ENCODE measurements around the gene NFKB1. TPM values are rescaled to one million over a fixed set of nuclear protein-coding genes. Genes with fewer than 3 reads are reported as not detected.

Gene NFKB1
- total and polyA plus RNA-seq, 9 donors: 18.6 to 45.0 (median 36.6) TPM

- Histone ChIP-seq H3K36me3 (no peaks in the 10 kb centered on the region), H3K4me3 (no peak overlapping the region), H3K4me1 (ENCODE audit: insufficient read depth) (peaks cover 5% of the 10 kb centered on the region), H3K27me3 (no peaks in the 10 kb centered on the region), H3K27ac (no peak overlapping the region), H3K9me3 (no peaks in the 10 kb centered on the region)
- DNase-seq: no peak
- intact Hi-C loops (cut with DNase I): no loop called here
- WGBS, 3 donors: 88 to 91% (median 90%) methylated on average over 5 of the region's 5 CpGs
- TF ChIP-seq CTCF (IDR thresholded peaks at IDR 0.05) (no peak), EP300 (IDR thresholded peaks at IDR 0.05) (no peak), POLR2A (IDR thresholded peaks at IDR 0.05) (no peak)
Observed at GRCh38 chr4:102525097-102525496, 23.9 kb downstream of the NFKB1 start.

DNA sequence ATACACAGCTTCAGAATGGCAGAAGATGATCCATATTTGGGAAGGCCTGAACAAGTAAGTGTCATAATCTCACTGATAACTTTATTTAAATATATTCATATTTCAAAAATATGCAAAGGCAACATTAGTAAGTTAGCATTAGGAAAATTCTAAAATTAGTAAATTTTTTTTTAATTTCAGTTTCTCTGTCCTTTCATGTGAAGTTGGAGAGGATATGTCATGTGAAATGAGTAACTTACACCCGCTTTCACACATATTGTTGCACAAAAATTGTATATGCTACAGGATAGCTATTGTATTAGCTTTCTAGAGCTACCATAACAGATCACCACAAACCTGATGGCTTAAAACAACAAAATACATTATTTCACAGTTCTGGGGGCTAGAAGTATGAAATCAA lies 24.3 kb downstream of the NFKB1 start:
- Histone ChIP-seq H3K9me3 (no peaks in the 10 kb centered on the region), H3K27ac (no peak overlapping the region), H3K27me3 (no peaks in the 10 kb centered on the region), H3K36me3 (no peaks in the 10 kb centered on the region), H3K4me3 (no peak overlapping the region), H3K4me1 (ENCODE audit: insufficient read depth) (peaks cover 5% of the 10 kb centered on the region)
- 97 to 100% (median 97%) methylated on average over 1 of the region's 1 CpG for WGBS, 3 donors
- TF ChIP-seq CTCF (IDR thresholded peaks at IDR 0.05) (no peak), POLR2A (IDR thresholded peaks at IDR 0.05) (no peak), EP300 (IDR thresholded peaks at IDR 0.05) (no peak)
- intact Hi-C loops (cut with DNase I): no loop called here
- DNase-seq: no peak

- no peak for DNase-seq
- intact Hi-C loops (cut with DNase I): no loop called here
- Histone ChIP-seq H3K9me3 (no peaks in the 10 kb centered on the region), H3K27me3 (no peaks in the 10 kb centered on the region), H3K36me3 (no peaks in the 10 kb centered on the region), H3K4me1 (ENCODE audit: insufficient read depth) (peaks cover 5% of the 10 kb centered on the region), H3K27ac (no peak overlapping the region), H3K4me3 (no peak overlapping the region)
- 90 to 96% (median 93%) methylated on average over 4 of the region's 4 CpGs for WGBS, 3 donors
- TF ChIP-seq CTCF (IDR thresholded peaks at IDR 0.05) (no peak), EP300 (IDR thresholded peaks at IDR 0.05) (no peak), POLR2A (IDR thresholded peaks at IDR 0.05) (no peak)
Observed at GRCh38 chr4:102526532-102526931, 25.4 kb downstream of the NFKB1 start.

DNA sequence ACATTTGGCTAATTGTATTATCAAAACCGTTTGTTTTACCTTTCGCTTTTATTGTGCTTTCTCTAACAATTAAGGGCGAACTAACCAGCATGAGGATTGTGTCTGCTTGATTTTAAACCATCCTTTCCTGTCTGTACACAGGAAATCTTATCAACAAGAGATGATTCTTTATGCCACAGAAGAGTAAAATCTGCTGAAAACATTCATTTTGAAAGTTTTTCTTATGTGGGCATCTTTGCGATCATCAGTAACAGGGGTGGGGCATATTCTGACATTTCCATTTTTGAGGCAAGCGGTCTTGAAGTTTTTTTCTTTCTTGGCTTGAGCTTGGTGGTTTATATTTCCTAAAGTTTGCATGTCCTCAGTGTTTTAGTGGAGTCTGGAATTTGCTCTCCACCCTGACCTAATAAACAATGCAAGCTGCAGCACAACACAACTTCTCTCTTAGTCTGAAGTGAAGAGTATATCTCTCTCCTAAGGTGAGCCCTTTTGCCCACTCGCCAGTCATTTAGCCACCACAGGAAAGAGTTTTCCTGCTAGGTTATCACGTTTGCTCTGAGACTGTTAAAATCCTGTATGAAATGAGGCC lies 26.6 kb downstream of the NFKB1 start:
- Histone ChIP-seq H3K4me3 (no peak overlapping the region), H3K36me3 (no peaks in the 10 kb centered on the region), H3K4me1 (ENCODE audit: insufficient read depth) (peaks cover 5% of the 10 kb centered on the region), H3K27me3 (no peaks in the 10 kb centered on the region), H3K9me3 (no peaks in the 10 kb centered on the region), H3K27ac (no peak overlapping the region)
- DNase-seq: no peak
- intact Hi-C loops (cut with DNase I): no loop called here
- TF ChIP-seq EP300 (IDR thresholded peaks at IDR 0.05): no peak
- no peak for TF ChIP-seq POLR2A (IDR thresholded peaks at IDR 0.05)
- no peak for TF ChIP-seq CTCF (IDR thresholded peaks at IDR 0.05)
- 29 to 54% (median 35%) methylated on average over 7 of the region's 7 CpGs for WGBS, 3 donors
